Activated T-cell treated with anti-CD3 and anti-CD28 coated beads, Interleukin-2, amount 50 U/mL, for 24 hours (primary cell): ENCODE data around the gene ICAM1.
"Not testable (repeated sequence)": the region's sequence is repeated elsewhere in the genome, so short reads cannot be mapped to it uniquely, and the experiment has no call there.

Source experiments
- DNase-seq: peaks from one replicate; pipeline ENCODE4 v3.0.0-alpha.2; 2020
- H3K27ac Mint-ChIP-seq: 2 replicates; pipeline ENCODE4 v1.8.0; 2020; ENCODE audit warnings: mild to moderate bottlenecking, mixed read lengths
- H3K27me3 Mint-ChIP-seq: 2 replicates; pipeline ENCODE4 v1.8.0; 2020; ENCODE audit warnings: mixed read lengths
- H3K36me3 Mint-ChIP-seq: 2 replicates; pipeline ENCODE4 v1.8.0; 2020; ENCODE audit warnings: low read depth, mixed read lengths
- H3K4me1 Mint-ChIP-seq: 2 replicates; pipeline ENCODE4 v1.8.0; 2020; ENCODE audit warnings: low read depth, mixed read lengths
- H3K4me3 Mint-ChIP-seq: 2 replicates; pipeline ENCODE4 v1.8.0; 2020; ENCODE audit warnings: mild to moderate bottlenecking, moderate library complexity, mixed read lengths
- H3K9me3 Mint-ChIP-seq: 2 replicates; pipeline ENCODE4 v1.8.0; 2020; ENCODE audit warnings: mixed read lengths

Gene ICAM1

DNA sequence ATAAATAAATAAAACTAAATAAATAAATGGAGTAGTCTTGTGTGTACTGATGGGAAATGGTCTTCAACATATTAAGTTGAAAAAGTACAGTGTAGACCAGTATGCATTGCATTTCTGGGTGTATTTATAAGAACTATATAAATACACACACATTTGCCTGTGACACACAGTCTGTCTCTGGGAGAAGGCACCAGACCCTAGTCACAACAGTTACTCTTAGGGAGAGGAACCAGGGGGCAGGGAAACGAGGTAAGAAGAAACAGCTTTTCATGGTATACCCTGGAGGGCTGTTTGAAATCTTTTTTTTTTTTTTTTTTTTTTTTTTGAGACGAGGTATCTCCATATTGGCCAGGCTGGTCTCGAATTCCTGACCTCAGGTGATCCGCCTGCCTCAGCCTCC, 37.0 kb upstream of the ICAM1 start:
- Mint-ChIP-seq H3K9me3 (no peaks in the 10 kb centered on the region), H3K27ac (no peak overlapping the region), H3K36me3 (no peaks in the 10 kb centered on the region), H3K4me1 (peaks cover 36% of the 10 kb centered on the region), H3K4me3 (no peak overlapping the region), H3K27me3 (no peaks in the 10 kb centered on the region)
- no peak for DNase-seq

DNA sequence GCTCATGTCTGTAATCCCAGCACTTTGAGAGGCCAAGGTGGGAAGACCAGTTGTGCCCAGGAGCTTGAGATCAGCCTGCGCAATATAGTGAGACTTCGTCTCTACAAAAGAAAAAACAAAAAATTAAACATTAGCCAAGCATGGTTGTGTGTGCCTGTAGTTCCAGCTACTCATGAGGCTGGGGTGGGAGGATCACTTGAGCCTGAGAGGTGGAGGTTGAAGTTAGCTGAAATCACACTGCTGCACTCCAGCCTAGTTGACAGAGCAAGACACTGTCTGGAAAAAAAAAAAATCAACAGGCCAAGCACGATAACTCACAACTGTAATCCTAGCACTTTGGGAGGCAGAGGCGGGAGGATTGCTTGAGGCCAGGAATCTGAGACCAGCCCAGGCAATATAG, 35.9 kb upstream of the ICAM1 start:
- H3K4me1 Mint-ChIP-seq: peaks cover 29% of the 10 kb centered on the region
- H3K27ac Mint-ChIP-seq: peak overlapping the region; percentile 44
- no peak overlapping the region for H3K4me3 Mint-ChIP-seq
- H3K9me3 Mint-ChIP-seq: no peaks in the 10 kb centered on the region
- H3K36me3 Mint-ChIP-seq: no peaks in the 10 kb centered on the region
- no peak for DNase-seq
- no peaks in the 10 kb centered on the region for H3K27me3 Mint-ChIP-seq

DNA sequence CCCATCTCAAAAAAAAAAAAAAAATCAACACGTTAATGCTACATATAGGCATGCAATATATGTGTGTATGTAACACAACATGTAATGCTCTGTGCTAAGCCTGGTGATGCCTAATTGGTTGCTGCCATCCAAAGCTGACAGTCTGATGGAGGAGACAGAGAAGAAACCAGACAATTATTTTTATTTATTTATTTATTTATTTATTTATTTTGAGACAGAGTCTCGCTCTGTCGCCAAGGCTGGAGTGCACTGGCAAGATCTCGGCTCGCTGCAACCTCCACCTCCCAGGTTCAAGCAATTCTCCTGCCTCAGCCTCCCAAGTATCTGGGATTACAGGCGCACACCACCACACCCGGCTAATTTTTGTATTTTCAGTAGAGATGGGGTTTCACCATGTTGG, 35.5 kb upstream of the ICAM1 start:
- not testable (repeated sequence) for H3K4me3 Mint-ChIP-seq, H3K36me3 Mint-ChIP-seq, H3K27me3 Mint-ChIP-seq, DNase-seq, H3K9me3 Mint-ChIP-seq
- H3K27ac Mint-ChIP-seq: peak overlapping the region; percentile 44
- H3K4me1 Mint-ChIP-seq: peaks cover 29% of the 10 kb centered on the region

DNA sequence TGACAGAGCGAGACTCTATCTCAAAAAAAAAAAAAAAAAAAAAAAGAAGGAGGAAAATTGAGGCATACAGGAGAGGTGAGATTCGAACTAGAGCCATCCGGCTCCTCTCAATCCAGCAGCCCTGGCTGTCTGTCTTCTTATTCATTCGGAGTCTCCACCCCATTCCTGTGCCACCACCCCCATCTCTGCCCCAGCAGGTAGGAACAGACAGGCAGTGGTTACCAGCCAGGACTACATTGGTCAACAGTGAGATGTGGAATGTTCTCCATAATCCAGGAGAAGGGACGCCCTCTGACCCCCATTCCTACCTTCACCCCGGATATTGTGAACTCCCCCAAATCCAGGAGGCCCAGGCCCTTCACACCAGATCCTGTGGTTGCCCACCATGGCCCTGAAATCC, 33.2 kb upstream of the ICAM1 start:
- no peak overlapping the region for H3K27ac Mint-ChIP-seq
- no peak overlapping the region for H3K4me3 Mint-ChIP-seq
- H3K36me3 Mint-ChIP-seq: no peaks in the 10 kb centered on the region
- no peak for DNase-seq
- H3K4me1 Mint-ChIP-seq: peaks cover 23% of the 10 kb centered on the region
- no peaks in the 10 kb centered on the region for H3K9me3 Mint-ChIP-seq
- no peaks in the 10 kb centered on the region for H3K27me3 Mint-ChIP-seq

DNA sequence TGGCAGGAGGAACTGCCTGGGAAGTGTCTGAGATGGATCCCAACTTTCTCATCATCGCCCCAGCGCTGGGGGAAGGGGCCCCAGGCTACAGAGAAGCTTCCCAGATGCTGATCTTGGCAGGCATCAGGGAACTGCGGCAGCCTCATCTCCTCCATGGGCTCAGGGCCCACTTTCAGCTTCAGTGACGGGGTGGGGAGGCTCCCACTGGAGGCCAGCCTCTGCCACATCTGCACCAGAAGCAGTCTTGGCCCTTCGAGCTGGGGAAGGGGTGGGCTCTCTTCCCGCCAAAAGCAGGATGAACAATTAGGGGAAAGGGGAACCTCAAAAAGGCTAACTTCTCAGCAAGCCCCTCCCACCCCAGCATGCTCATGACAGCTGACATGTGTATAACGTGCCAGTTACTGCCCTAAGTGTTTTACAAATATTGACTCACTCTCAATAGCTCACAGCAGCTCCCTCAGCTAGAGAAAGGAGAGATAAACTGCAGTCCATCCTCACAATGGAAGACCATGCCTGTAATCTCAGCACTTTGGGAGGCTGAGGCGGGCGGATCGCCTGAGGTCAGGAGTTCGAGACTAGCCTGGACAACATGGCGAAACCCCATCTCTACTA, 32.6 kb upstream of the ICAM1 start:
- Mint-ChIP-seq H3K9me3 (no peaks in the 10 kb centered on the region), H3K4me3 (no peak overlapping the region), H3K27ac (no peak overlapping the region), H3K36me3 (no peaks in the 10 kb centered on the region), H3K4me1 (peaks cover 23% of the 10 kb centered on the region), H3K27me3 (no peaks in the 10 kb centered on the region)
- no peak for DNase-seq

DNA sequence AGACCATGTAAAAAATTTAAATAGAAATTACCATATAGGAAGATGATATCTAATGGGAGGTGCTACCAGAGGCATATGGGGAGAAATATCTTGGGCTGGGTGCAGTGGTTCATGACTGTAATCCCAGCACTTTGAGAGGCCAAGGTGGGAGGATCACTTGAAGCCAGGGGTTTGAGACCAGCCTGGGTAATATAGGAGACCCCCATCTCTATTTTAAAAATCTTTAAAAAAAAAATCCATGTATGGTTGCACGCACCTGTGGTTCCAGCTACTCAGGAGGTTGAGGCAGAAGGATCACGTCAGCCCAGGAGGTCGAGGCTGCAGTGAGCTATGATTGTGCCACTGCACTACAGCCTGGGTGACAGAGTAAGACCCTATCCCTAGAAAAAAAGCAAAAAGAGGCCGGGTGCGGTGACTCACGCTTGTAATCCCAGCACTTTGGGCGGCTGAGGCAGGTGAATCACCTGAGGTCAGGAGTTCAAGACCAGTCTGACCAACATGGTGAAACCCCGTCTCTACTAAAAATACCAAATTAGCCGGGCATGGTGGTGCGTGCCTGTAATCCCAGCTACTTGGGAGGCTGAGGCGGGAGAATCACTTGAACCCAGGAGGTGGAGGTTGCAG, 29.0 kb upstream of the ICAM1 start:
- H3K27me3 Mint-ChIP-seq, H3K9me3 Mint-ChIP-seq, H3K36me3 Mint-ChIP-seq, H3K27ac Mint-ChIP-seq, H3K4me3 Mint-ChIP-seq, DNase-seq, H3K4me1 Mint-ChIP-seq: not testable (repeated sequence)

DNA sequence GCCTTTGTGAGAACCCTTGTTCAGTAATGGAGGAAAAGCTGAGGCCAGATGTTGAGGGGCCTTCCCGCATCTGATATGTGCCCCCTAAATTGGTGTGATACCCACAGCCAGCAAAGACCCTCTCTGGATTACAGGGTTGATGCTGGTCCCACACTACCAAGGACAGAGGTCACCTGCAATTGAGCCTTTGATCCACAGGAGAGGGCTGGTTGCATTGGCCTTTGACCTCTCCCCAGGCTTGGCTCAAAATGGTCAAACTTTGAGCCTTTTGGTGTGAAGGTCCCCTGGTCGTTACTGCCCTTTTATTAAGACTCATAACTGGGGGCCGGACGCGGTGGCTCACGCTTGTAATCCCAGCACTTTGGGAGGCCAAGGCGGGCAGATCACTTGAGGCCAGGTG, 27.3 kb upstream of the ICAM1 start:
- DNase-seq: no peak
- H3K4me1 Mint-ChIP-seq: peaks cover 2% of the 10 kb centered on the region
- no peaks in the 10 kb centered on the region for H3K36me3 Mint-ChIP-seq
- no peaks in the 10 kb centered on the region for H3K9me3 Mint-ChIP-seq
- no peak overlapping the region for H3K4me3 Mint-ChIP-seq
- H3K27ac Mint-ChIP-seq: no peak overlapping the region
- no peaks in the 10 kb centered on the region for H3K27me3 Mint-ChIP-seq

DNA sequence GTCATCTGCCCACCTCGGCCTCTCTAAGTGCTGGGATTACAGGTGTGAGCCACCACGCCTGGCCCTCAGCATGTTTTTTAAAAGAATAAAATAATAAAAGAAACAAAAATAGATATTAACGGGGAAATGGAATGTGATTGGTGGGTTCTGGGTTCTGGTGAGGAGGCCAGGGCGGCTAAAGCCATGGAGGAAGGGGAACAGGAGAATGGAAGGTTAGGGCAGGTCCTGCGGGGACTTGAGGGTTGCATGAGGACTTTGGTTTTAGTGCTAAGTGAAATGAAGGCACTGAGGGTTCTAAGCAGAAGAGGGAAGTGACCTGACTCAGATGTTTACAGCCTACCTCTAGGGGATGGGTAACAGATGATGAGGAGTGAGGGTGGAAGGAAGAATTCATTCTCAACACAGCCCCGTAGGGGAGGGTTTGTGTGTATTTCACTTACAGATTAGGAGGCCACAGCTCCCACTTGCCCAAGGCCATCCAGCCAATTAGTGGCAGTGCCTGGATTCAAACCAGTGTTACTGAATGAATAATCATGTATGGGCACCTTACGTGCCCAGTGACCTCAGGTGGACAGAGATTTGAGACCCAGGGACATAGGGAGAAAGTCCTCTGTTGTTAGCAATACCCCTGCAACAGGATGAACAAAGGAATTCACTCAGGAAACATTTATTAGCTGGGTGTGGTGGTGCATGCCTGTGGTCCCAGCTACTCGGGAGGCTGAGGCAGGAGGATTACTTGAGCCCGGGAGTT, 25.6 kb upstream of the ICAM1 start:
- H3K27ac Mint-ChIP-seq: no peak overlapping the region
- no peaks in the 10 kb centered on the region for H3K36me3 Mint-ChIP-seq
- H3K4me1 Mint-ChIP-seq: peaks cover 3% of the 10 kb centered on the region
- no peak overlapping the region for H3K4me3 Mint-ChIP-seq
- no peak for DNase-seq
- no peaks in the 10 kb centered on the region for H3K27me3 Mint-ChIP-seq
- no peaks in the 10 kb centered on the region for H3K9me3 Mint-ChIP-seq

DNA sequence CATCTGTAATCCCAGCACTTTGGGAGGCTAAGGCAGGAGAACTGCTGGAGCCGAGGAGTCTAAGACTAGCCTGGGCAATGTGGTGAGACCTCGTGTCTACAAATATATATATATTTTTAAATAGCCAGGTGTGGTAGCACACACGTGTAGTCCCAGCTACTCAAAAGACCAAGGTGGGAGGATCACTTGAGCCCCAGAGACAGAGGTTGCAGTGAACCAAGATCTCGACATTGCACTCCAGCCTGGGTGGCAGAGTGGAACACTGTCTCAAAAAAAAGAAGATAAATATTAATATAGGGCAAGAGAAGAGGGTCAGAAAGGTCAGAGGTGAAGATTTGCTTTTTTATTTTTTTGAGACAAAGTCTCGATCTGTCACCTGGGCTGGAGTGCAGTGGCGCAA, 24.4 kb upstream of the ICAM1 start:
- no peak for DNase-seq
- Mint-ChIP-seq H3K4me3 (no peak overlapping the region), H3K27me3 (no peaks in the 10 kb centered on the region), H3K4me1 (peaks cover 8% of the 10 kb centered on the region), H3K27ac (no peak overlapping the region), H3K9me3 (no peaks in the 10 kb centered on the region), H3K36me3 (no peaks in the 10 kb centered on the region)

DNA sequence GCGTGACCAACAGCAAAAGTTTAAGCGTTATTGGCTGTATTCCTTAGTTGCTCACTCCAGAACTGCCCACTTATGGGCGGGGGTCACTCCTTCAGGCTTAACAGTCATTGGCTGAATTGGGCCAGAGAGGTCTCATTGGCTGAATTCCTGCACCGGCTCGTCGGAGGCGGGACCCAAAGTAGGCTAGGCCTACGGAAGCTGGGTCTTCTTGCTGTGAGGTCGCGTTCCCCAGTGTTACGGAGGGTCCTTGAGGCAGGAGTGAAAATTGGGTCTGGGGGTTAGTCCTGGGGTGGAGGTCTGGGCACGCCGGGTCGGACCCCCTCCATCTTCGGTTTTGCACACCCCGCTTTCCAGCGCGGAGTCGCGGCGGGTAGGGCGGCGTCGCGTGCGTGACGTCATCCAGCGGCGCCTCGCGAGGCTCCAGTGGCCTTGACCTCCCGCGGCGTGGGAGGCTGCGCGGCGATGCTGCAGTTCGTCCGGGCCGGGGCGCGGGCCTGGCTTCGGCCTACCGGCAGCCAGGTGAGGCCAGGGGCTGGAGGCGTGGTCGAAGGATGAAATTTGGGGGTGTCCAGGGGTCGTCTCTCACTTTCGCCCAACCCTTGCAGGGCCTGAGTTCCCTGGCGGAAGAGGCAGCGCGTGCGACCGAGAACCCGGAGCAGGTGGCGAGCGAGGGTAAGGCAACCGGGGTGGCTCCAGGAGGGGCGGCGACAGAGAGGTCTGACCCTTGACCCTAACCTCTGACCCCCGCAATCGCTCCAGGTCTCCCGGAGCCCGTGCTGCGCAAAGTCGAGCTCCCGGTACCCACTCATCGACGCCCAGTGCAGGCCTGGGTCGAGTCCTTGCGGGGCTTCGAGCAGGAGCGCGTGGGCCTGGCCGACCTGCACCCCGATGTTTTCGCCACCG, 18.9 kb upstream of the ICAM1 start, which contains the start of gene MRPL4:
TSS of gene MRPL4 (plus strand) at position 423 of the 903 bp plus-strand sequence. CDS start at position 463, 40 bp downstream.
- Mint-ChIP-seq H3K9me3 (no peaks in the 10 kb centered on the region), H3K27me3 (no peaks in the 10 kb centered on the region)

DNA sequence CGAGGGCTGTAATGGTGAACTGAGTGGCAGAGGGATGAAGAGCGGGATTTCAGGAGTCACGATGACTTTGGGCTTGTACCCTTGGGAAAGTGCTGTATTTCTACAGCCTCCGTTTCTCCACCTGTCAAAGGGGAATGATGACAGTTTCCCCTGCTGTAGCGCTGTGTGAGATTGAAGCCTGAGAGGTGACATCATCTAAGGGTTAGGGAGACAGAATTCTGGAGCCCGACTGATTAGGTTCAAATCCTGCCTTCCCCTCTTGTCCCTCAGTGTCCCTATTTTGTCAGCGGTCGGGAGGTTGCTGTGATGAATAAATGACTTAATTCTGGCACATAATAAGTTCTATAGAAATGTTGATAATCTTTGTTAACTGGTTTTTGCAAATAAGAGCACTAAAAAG, 18.2 kb upstream of the ICAM1 start:
- Mint-ChIP-seq H3K4me1 (peaks cover 32% of the 10 kb centered on the region), H3K4me3 (peak overlapping the region; percentile 96)

More for the DNA sequence above, 18.9 kb upstream of the ICAM1 start, which contains the start of gene MRPL4:
- H3K4me3 Mint-ChIP-seq: peak within 1 kb of the TSS; percentile 96
- DNase-seq: peak; percentile 94
- peak within 1 kb of the TSS; percentile 99 for H3K27ac Mint-ChIP-seq
- peaks cover 29% of the 10 kb centered on the region for H3K4me1 Mint-ChIP-seq
- H3K36me3 Mint-ChIP-seq: peaks cover 53% of the 10 kb centered on the region

DNA sequence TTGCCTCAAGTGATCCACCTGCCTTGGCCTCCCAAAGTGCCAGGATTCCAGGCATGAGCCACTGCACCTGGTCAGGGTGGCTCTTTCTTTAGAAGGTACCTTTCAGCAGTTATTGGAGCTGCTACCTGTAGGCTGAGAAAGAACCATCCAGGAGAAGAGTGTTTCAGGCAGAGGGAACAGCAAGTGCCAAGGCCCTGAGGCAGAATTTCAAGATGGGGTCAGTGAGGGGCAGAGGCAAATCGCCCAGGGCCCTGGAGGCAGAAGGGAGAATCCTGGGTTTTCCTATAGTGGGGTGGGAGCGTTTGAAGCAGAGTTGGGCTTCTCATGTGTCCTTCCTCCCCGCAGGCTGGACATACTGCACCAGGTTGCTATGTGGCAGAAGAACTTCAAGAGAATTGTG, 16.7 kb upstream of the ICAM1 start:
- H3K9me3 Mint-ChIP-seq: no peaks in the 10 kb centered on the region
- H3K27me3 Mint-ChIP-seq: no peaks in the 10 kb centered on the region
- H3K36me3 Mint-ChIP-seq: peaks cover 75% of the 10 kb centered on the region
- H3K4me3 Mint-ChIP-seq: peak overlapping the region; percentile 96
- DNase-seq: no peak
- H3K4me1 Mint-ChIP-seq: peaks cover 42% of the 10 kb centered on the region
- peak overlapping the region; percentile 30 for H3K27ac Mint-ChIP-seq

More for the DNA sequence above, 18.2 kb upstream of the ICAM1 start:
- Mint-ChIP-seq H3K36me3 (peaks cover 59% of the 10 kb centered on the region), H3K27ac (peak overlapping the region; percentile 99), H3K27me3 (no peaks in the 10 kb centered on the region), H3K9me3 (no peaks in the 10 kb centered on the region)
- no peak for DNase-seq

DNA sequence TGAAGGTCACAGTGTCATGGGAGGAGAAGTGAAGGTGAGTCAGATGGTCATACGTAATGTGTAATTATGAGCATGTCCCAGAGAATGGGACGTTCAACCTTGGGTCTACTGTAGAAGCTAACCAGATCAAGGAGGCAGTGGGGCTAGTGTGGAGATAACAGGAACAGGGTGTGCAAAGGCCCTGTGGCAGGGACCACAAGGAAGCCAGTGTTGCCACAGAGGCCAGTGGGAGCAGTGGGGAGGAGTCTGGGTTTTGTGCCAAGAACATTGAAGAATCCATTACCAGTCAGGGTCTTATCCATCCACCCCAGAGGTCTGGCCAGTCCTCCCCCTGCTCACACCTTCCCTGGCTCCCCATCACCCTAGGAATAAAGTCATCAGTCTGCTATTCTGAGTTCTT, 15.6 kb upstream of the ICAM1 start:
- H3K4me3 Mint-ChIP-seq: no peak overlapping the region
- H3K27me3 Mint-ChIP-seq: no peaks in the 10 kb centered on the region
- H3K27ac Mint-ChIP-seq: peak overlapping the region; percentile 30
- peaks cover 49% of the 10 kb centered on the region for H3K4me1 Mint-ChIP-seq
- H3K9me3 Mint-ChIP-seq: no peaks in the 10 kb centered on the region
- DNase-seq: no peak
- H3K36me3 Mint-ChIP-seq: peaks cover 84% of the 10 kb centered on the region

DNA sequence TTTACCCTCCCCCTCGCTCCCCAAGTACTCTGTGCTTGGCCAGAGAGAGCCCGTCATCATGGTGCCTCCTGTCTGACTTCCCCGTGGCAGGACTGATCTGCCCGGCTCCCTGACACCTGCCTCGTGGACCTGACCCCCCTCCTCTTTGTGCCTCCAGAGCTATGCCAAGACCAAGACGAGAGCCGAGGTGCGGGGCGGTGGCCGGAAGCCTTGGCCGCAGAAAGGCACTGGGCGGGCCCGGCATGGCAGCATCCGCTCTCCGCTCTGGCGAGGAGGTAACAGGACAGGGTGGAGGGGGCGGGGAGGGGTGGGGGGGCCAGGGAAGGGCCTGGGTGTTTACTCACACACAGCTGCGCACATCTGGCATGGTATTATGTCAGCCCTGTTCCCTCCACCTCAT, 14.4 kb upstream of the ICAM1 start:
- no peak for DNase-seq
- H3K36me3 Mint-ChIP-seq: peaks cover 84% of the 10 kb centered on the region
- no peak overlapping the region for H3K4me3 Mint-ChIP-seq
- H3K27ac Mint-ChIP-seq: no peak overlapping the region
- no peaks in the 10 kb centered on the region for H3K9me3 Mint-ChIP-seq
- no peaks in the 10 kb centered on the region for H3K27me3 Mint-ChIP-seq
- H3K4me1 Mint-ChIP-seq: peaks cover 52% of the 10 kb centered on the region
